ENCODE data around the gene HDAC11. TPM values are rescaled to one million over a fixed set of nuclear protein-coding genes. Genes with fewer than 3 reads are reported as not detected.

Gene HDAC11
- total and polyA plus RNA-seq, 2 of the 13 experiments (the other 11 are each of a cell fraction or from before 2014, with no cell fraction given), result 13.7 to 33.1 TPM

- TF ChIP-seq, protein P1, sequence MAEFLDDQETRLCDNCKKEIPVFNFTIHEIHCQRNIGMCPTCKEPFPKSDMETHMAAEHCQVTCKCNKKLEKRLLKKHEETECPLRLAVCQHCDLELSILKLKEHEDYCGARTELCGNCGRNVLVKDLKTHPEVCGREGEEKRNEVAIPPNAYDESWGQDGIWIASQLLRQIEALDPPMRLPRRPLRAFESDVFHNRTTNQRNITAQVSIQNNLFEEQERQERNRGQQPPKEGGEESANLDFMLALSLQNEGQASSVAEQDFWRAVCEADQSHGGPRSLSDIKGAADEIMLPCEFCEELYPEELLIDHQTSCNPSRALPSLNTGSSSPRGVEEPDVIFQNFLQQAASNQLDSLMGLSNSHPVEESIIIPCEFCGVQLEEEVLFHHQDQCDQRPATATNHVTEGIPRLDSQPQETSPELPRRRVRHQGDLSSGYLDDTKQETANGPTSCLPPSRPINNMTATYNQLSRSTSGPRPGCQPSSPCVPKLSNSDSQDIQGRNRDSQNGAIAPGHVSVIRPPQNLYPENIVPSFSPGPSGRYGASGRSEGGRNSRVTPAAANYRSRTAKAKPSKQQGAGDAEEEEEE (CRISPR knock-in tag; IDR thresholded peaks at IDR 0.05; ENCODE audit: borderline replicate concordance), result no peak
- TF ChIP-seq MLLT10 (CRISPR knock-in tag; IDR thresholded peaks at IDR 0.05) (no peak), POGZ (CRISPR knock-in tag; IDR thresholded peaks at IDR 0.05) (peak; percentile 93), FOXC1 (CRISPR knock-in tag; IDR thresholded peaks at IDR 0.05; ENCODE audit: borderline replicate concordance) (no peak), SIX4 (CRISPR knock-in tag; IDR thresholded peaks at IDR 0.05) (peak; percentile 81), ZNF318 (CRISPR knock-in tag; IDR thresholded peaks at IDR 0.05) (no peak; the same call in 1 of the 2 replicates), IKZF5 (CRISPR knock-in tag; IDR thresholded peaks at IDR 0.05) (peak; percentile 94), ZFP37 (CRISPR knock-in tag; IDR thresholded peaks at IDR 0.05; ENCODE audit: borderline replicate concordance) (peak; percentile 70; the same call in 1 of the 2 replicates), ZSCAN31 (CRISPR knock-in tag; IDR thresholded peaks at IDR 0.05; ENCODE audit: low read depth) (peak; percentile 85), ZNF501 (CRISPR knock-in tag; IDR thresholded peaks at IDR 0.05) (peak; percentile 85), STAT5B (CRISPR knock-in tag; IDR thresholded peaks at IDR 0.05) (no peak), HCFC1 (IDR thresholded peaks at IDR 0.05; ENCODE audit: low read depth, low read length) (peak; percentile 28; the same call in 1 of the 2 replicates), ZNF75D (CRISPR knock-in tag; IDR thresholded peaks at IDR 0.05; ENCODE audit: borderline replicate concordance) (no peak), MEIS2 (CRISPR knock-in tag; IDR thresholded peaks at IDR 0.05) (peak; percentile 84; the same call in 1 of the 2 replicates), THAP11 (CRISPR knock-in tag; IDR thresholded peaks at IDR 0.05) (peak; percentile 77), HNRNPK (IDR thresholded peaks at IDR 0.05; ENCODE audit: low read depth, low read length, poor library complexity, severe bottlenecking) (no peak)
- TF ChIP-seq, protein P2, sequence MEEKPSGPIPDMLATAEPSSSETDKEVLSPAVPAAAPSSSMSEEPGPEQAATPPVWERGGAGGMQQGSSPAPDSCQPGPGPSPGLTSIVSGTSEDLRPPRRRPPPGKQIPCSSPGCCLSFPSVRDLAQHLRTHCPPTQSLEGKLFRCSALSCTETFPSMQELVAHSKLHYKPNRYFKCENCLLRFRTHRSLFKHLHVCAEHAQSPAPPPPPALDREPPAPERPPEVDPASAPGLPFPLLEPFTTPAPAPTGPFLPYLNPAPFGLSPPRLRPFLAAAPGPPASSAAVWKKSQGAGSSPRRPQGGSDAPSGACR (CRISPR knock-in tag; IDR thresholded peaks at IDR 0.05), result peak; percentile 91; the same call in 1 of the 2 replicates
These were observed 9.1 kb upstream of the HDAC11 start (continued) for GRCh38 chr3:13470894-13471574.

All from HepG2 (cell line).